Raji (cell line): ENCODE measurements around the gene MYMK.

Source experiments
- POLR2A ChIP-seq: IDR thresholded peaks from 2 replicates; pipeline ENCODE4 v1.6.1; 2011; ENCODE audit warnings: low read depth, low read length, control low read depth; ENCODE audit not compliant: insufficient read depth

MYMK gene

DNA sequence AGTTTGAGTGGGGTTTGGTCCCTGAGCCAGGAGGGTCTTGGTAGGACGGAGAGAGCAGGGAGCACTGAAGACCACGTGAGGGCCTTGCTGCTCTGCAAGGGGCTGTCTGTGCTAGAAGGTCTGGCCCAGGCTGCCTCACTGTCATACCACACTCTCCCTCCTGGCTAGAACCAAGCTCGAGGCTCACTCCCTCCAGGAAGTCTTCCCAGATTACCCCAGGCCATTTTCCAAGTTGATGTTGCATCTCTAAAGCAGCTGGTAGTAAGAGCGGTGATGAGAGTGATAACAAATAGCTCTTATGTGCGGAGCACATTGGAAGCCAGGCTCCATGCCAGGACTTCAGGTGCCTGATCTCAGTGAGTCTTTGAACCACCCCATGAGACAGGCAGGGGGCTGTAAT, 6.6 kb downstream of the MYMK start:
- TF ChIP-seq POLR2A: no peak

GRCh38 chr9:133517711-133518110, 7.0 kb downstream of the MYMK start:
- TF ChIP-seq POLR2A: no peak

GRCh38 chr9:133516961-133517350, 7.8 kb downstream of the MYMK start:
- no peak for TF ChIP-seq POLR2A

DNA sequence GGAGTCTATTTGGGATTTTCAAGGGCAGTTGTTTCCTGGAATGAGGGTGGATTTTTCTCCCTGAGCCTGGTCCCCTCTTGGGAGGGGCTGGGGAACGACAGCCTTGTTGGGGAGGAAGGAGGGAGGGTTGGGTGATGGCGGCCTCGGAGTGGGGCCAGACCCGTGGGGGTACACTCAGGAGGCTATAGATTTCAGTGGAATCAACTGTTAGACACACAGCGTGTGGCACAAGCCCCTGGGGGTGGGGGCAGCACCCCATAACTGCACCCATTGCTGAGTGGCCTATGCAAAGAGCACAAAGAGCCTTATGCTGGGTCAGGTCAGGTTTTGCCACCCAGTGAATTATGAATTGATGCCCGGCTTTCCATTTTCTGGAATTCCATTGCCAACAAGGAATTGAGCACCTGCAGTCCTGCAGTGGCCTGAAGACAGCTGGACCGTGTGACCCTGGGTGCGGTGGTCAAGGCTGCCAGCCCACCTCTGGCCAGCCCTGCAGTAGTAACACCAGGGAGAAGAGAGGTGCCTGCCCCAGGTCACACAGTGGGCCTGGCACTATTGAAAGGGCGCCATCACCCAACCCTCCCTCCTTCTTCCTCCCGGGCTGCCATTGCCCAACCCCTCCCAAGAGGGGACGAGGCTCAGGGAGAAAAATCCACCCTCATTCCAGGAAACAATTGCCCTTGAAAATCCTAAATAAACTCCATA, 8.4 kb downstream of the MYMK start:
- no peak for TF ChIP-seq POLR2A

- no peak for TF ChIP-seq POLR2A
These were observed 9.0 kb downstream of the MYMK start for GRCh38 chr9:133515615-133516255.

DNA sequence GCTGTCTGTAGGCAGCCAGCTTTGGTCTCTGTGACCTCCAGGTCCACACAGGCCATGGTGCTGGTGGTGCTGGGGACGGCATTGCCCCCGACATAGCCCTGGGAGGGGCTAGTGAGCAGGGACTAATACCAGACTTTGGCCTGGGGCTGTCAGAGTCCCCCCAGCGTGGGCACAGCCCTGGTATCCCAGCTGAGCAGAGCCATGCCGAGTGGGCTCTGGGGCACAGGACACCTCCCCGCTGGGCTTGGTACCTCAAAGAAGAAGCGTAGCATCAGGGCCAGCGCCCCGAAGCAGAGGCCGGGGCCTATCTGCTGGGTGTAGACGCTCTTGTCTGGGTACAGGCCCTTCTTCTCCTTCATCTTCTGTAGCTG, 9.5 kb downstream of the MYMK start:
- no peak for TF ChIP-seq POLR2A

- no peak for TF ChIP-seq POLR2A
These were observed 10.1 kb downstream of the MYMK start for GRCh38 chr9:133514460-133515239.

- TF ChIP-seq POLR2A: no peak
These were observed 11.3 kb downstream of the MYMK start for GRCh38 chr9:133513214-133514100.

GRCh38 chr9:133512253-133513213, 12.2 kb downstream of the MYMK start:
- no peak for TF ChIP-seq POLR2A

GRCh38 chr9:133511607-133512006, 13.2 kb downstream of the MYMK start:
- TF ChIP-seq POLR2A: no peak

GRCh38 chr9:133510926-133511505, 13.7 kb downstream of the MYMK start:
- TF ChIP-seq POLR2A: no peak

DNA sequence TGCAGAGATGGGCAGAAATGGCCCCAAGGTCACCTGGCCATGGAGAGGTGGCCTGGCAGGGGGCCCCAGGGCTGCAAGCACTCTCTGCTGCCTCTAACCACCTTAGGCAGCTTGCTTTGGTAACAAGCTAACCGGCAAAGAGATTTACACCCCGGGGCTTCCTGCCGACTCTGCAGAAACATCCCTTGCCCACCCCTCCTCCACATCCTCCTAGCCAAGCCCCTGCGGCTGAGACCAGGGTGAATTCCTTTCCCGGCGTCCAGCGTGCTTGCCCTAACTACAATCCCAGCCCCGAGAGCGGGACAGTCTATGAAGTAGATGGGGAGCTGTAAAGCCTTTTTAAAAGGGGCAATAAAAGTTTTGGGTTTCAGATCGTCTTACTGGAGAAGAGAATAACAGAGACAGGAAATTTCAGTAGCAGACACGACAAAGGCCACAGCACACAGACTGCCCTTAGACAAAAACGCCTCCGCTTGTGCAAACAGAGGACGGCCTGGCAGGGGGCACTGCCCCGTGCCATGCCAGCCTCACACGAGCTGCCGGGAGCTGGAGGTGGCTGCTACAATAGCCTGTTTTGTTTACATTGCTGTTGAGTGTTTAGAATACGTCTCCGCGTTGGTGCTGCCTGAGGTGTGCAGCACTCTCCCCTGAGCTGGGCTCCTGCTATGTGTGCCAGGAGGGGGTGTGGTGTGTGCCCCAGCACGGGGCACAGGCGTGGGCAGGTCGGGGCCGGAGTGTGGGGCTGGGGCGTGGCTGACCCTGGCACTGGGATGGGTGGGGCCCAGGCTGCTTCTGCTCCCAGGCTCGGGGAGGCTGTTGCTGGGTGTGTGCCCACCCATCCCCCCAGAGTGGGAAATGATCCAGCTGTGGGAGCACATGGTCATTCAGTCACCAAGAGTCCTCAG, 15.3 kb downstream of the MYMK start:
- TF ChIP-seq POLR2A: no peak

DNA sequence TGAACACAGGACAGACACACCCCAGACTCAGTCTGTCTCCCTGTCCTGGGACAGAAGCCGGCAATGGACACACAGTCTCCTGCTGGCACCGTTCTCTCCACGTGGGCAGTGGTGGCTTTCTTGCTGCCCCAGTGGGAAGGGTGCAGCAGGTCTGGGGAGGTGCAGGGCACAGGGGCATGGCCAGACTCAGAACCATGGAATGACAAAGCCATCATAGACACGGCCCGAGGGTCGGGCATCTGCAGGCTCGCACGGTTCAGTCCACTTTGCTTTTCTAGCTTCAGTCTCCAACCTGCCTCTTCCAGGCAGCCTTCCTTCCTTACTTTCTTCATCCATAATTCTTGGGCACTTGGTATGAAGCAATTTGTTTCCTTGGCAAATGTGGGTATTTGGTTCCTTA, 16.7 kb downstream of the MYMK start:
- no peak for TF ChIP-seq POLR2A
